Anterior cingulate cortex (tissue), 58 donors: Measurements from ENCODE around the gene MDM4.

Source experiments
- DNase-seq, 58 donors: peaks; one replicate each; lab custom pipeline; 2025; lab: John Stamatoyannopoulos, UW

The MDM4 gene

DNA sequence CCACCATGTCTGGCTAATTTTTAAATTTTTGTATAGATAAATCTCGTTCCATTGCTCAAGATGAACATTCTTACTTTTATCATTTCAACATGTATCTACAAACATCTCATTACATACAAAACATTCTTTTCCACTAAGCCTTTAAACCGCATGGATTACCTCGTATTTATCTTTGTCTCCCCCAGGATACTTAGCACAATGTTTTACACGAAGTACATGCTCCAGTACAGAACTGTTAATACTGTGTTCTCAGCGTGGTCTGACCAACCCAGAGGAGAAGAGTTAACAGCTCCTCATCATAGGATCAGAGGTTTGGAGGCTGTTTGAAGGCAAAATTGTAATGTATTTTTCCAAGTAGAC, 29.0 kb upstream of the MDM4 start:
- DNase-seq, result no peak

DNA sequence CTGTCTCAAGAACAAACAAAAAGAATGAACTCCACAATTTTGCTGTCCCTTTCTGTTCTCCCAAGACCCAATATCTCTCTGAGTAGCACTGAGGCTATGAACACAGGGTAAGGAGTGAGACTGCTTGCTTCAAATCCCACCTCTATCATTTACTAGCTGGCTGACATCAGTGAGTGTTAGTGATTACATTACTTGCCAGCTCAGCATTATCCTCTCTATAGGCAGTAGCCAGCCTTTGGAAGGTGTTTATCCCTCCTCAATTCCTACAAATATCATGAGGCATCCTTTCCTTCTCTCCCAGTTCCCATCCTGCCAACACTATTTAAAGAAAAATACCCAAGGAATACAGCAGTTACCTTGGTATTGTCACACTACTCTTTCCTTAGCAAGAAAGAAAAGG, 24.6 kb upstream of the MDM4 start:
- no peak for DNase-seq

DNA sequence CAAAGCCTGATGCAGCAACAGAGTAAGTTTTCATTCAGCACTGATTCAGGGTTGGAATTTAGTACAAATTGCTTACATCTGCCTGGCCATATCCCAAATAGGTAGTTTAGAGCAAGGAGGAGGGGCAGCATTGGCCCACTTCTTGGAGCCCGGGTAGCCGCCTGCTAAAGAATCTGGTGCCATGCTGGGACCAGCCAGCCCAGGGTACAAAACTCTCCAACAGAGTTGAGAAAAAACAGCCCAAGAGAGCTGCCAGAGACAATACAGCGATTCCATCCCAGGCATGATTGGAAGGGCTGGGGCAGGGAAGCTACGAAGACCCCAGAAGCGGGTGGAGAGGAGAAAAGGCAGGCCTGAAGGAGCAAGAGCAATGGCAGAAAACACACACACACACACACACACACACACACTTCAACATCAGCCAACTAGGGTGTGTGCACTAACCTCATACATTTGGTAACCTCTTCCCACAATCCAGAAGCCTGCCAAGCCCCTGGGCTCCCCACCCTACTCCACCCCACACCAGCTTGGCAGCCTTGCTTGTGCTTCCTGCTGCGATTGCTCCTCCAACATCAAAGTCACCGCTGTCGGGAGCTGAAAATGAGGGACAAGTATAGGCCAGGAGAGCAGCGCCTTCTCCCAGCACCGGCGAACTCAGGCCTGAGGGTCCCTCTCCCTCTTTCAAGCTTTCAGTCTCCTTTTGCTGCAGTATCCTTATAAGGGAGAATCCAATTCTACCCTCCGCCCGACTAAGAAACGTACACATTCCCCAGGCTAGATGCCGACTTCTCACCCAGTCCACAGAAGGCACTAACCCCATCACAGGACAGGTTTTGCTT, 22.8 kb upstream of the MDM4 start:
- peak in 17 of 58 donors; percentile 26 to 69 (median 53) for DNase-seq

DNA sequence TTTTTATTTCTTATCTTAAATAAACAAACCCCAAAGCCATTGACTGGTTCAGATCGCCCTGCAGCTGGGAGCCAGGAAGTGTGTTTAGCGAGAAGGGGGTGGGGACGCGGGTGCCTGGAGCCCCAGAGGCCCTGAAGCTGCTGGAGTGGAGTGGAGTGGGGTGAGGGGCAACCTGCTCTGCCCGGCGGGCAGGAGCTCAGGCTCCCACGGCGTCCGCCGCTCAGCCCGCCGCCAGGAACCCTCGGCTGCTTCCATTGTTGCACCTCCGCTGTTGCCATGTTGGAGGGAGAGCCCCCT, 22.3 kb upstream of the MDM4 start:
- DNase-seq, result peak in 42 of 58 donors; percentile 25 to 79 (median 62)

DNA sequence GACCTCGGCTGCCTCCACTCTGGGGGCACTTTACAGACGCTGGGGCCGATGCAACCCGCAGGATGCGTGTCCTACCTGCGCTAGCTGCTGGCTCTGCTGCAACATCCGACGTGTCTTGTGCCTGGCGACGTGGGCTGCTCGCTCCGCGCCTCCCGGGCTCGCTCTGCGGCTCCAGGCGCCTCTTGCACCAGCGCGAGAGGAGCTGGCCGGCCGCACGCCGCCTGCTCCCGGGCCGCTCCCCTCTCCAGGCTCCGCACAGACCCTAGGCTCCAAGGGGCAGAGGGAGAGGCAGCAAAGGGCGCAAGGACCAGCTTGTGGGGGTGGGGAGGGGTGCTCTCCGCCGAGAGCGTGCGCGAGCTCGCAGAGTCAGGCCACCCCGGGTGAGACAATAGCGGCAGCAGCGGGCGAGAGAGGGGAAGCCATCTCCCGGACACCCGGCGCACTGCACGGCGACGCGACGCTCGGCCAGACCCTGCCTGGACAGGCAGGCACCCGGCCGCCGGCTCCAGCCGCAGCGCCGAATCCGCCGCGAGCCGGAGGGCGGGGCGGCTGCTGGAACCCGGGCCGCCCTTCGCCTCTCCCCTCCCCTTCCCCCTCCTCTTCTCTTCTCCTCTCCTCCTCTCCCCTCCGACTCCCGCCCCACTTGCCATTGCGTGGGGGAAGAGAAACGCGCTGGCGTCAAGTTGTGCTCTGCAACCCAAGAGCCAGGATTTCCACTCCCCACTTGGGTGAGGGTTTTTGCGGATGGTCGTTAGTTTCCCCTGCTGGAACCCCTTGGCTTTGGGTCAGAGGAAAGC, 21.7 kb upstream of the MDM4 start, which contains the start of gene PIK3C2B:
Gene PIK3C2B (minus strand): TSS at position 525 of the 797 bp plus-strand sequence. CDS start 25,003 bp downstream, outside the sequence.
- DNase-seq, result peak in 55 of 58 donors; percentile 47 to 94 (median 80)

DNA sequence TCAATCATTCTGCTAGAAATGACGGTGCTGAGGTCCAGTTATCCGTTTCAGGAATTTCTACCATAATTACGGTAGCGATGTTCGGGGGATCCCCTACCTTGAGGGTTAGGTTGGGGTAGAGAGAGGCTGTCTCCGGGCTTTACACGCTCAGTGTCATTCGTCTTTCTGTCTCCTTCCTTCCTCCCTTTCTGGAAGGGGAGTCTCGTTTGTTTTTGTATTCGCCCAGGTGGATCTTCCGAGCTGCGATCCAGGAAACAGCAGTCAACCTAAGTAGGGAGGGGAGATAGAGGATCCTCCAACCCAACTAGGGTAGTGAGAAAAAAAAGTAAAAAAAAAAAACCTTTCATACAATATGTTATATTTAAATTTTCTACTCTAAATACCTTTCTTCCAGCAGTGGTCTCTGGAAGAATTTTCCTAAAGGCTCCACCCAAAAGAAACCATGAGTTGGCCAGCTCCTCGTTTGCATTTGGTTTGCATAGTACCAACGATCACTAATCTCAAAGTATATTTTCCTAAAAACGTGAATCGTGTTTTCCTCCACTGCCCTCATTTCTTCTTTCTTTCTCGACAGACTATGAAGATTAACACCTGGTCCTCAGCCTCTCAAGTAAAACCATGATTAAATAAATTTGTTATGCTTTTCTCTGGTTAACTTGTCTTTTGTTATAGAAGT, 21.0 kb upstream of the MDM4 start:
- DNase-seq, result no peak

DNA sequence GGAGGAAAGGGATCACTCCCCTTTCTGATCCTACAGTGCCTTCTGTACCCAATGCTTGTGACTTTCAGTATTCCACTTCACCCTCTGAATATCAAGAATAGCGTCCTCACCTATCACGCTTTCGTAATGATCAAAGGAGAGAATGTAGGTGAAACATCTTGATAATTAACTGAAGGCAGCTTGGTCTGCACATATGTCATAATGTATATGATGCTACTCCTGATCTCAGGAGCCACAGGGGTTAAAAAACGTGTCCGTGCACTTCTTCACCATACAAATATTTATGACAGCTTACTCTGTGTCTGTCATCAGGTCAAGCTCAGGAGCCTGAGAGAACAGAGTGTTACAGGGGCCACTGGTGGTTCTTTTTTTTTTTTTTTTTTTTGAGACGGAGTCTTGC, 20.4 kb upstream of the MDM4 start:
- no peak for DNase-seq

DNA sequence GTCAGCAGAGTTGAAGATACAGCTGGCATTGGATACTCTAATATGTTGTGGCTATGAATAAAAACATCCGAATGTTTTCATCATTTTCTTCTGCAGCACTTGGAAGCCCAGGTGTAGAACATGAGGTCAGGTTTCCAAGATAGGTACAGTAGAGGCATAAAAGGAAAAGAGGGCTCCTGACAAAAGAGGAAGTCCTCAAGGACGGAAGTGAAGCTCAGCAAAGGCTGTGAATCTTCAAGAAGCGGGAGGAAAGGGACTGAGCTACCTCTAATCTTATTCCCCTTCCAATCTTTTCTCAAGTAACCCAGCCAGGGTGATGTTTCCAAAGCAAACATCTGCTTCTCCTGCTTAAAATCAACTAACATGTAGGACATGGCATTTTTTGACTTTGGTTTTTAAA, 17.2 kb upstream of the MDM4 start:
- DNase-seq, result no peak

DNA sequence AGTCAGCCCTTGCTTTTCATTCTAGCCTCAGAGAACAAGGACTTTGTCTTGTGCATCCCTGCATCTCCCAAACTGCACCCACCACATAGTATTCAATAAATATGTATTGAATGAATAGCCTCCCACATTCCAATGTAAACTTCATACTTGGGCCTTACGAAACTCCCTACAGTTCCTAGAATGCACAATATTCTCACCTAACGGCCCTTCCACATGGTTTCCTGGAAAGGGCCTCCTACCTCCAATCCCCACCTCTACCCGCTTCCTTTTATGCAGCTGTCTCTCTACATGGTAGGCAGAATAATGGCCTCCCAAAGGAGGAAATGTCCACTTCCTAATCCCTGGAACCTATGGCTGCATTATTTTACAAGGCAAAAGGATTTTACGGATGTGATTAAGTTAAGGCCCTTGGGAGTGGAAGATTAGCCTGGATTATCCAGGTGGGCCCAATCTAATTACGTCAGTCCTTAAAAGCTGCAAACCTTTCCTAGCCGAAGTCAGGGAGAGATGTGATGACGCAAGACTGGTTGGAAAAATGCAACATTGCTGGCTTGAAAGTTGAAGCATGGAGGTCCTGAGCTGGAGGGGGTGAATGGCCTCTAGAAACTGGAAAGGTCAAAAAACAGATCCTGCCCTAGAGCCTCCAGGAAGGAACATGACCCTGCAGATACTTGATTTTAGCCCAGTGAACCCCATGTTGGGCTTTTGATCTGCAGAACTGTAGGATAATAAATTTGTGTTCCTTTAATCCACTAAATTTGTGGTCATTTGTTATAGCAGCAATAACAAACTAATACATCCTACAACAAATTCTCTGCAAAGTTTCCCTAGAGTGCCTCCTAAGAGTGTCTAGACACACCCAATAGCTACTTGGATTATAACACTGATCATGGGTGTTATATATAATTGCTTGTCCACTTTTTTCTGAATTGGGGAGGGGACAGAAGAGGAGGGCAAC, 16.4 kb upstream of the MDM4 start:
- DNase-seq, result no peak

DNA sequence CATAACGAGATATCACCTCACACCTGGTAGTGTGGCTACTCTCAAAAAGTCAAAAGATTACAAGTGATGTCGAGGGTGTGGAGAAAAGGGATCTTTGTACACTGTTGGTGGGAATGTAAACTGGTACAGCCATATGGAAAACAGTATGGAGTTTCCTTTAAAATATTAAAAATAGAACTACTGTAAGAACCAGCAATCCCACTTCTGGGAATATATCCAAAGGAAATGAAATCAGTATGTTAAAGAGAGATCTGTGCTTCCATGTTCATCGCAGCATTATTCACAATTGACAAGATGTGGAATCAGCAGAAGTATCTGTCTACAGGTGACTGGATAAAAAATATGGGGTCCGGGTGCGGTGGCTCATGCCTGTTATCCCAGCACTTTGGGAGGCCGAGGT, 14.0 kb upstream of the MDM4 start:
- DNase-seq, result no peak

DNA sequence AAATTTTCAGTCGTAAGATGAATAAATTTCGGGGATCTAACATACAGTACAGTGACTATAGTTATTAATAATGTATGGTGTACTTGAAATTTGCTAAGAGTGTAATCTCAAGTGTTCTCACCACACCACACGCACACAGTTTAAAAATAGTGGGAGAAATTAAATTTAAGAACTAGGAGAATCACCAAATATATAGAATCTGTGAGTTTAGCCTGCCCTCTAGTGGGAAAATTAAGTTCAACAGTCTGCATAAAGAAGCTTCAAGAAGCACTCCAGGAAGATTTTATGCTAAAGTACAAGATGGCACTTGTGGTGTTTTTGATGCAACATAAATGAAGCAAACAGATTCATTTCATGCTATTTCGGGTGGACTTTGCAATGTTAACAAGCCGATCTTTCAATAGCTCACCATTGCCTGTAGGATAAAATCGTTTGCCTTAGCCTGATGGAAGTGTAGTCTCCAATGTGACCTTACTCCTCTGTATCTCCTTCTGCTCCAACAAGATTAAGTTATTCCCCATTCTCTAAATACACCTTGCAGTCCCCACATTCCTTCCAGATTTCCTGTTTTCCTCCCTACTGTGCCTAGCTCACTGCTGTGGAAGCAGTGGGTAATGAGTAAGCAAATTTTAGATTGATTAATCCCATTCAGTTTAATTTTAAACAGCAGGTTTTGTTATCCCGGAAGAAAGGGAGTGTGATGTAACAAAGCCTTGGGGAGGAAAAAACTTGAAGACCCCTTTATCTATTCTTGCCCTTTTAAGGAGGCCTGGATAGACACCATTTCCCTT, 12.9 kb upstream of the MDM4 start:
- peak in 3 of 58 donors; percentile 16 to 71 (median 70) for DNase-seq

DNA sequence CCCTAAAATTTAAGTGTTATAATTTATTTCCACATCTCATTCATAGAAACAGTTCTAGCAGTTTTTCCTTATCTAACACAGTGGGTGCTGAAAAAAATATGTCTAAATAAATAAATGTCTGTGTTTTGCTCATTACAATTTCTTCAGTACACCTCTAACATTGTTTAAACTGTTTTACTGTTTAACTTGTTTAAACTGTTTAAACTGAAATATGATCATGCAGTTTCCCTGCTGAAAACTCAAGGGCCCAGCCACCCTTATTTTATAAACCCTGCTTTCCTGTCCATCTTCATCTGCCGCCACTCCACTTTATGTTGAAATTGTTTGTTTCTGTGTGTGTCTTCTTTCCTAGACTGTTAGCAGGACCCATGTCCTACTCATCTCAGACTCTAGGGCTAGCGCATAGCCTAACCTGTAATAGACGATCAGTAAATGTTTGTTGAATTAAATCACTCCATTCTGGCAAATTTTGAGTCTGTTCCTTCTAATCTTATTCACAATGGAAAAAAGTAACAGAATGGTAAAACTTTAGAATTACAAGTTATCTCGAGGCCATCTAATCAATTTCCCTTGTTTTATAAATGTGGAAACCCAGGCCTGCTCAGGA, 12.2 kb upstream of the MDM4 start:
- DNase-seq, result no peak

DNA sequence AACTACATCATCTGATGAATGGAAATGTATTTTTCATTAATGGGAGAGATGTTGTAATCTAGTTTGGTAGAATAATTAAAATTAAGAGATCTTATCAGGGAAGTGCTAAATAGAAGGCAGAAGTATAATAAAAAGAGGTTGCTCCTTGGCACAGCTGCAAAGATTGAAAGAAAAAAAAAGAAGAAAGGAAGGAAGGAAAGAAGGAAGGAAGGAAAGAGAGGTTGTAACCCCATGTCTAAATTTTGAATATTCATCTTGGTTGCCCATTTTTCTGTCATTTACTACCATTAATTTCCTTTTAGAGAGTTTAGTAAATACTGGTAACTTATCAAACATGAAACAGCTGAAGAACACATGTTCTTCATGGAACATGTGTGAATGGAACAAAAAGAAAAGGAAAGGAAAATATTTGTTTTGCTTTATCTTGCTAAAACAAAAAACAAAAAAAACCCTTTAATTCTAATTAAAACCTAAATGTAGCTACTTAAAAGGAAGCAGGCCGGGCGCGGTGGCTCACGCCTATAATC, 10.5 kb upstream of the MDM4 start:
- DNase-seq, result peak in 1 of 58 donors; percentile 23

DNA sequence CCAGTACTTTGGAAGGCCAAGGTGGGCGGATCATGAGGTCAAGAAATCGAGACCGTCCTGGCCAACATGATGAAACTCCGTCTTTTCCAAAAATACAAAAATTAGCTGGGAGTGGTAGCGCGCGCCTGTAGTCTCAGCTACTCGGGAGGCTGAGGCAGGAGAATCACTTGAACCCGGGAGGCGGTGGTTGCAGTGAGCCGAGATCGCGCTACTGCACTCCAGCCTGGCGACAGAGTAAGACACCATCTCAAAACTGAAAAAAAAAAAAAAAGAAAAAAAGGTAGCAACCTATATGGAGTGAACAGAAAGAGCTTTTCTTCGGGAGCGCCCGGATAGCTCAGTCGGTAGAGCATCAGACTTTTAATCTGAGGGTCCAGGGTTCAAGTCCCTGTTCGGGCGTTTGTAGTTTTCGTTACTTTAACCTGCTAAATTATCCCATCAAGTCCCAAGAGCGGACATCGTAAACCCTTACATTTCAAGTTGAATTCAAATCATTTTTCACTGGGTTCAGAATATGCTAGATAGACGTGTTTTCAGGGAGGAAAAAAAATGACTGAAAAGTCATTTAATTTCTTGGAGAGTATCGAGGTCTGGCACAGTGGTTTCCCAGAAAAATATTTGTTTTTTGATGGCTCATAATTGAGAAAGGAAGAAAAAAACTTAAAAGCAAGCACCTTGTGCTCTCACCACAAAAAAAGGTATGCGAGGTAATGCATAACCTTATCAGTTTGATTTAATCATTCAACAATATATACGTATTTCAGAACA, 9.8 kb upstream of the MDM4 start:
- peak in 46 of 58 donors; percentile 19 to 86 (median 54) for DNase-seq

DNA sequence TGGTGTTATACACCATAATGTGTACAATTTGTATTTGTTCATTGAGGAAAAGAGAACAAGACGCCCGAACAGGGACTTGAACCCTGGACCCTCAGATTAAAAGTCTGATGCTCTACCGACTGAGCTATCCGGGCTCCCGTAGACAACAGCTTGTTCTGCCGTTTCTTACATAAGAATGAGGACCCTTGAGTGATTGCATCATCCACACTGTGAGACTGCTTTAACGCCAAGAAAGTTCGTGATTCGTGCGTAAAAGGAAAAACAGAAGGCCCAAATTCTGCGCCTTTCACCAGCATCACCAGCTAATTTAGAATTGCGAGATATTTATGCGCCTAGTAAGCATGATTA, 9.3 kb upstream of the MDM4 start:
- peak in 56 of 58 donors; percentile 24 to 94 (median 76) for DNase-seq

DNA sequence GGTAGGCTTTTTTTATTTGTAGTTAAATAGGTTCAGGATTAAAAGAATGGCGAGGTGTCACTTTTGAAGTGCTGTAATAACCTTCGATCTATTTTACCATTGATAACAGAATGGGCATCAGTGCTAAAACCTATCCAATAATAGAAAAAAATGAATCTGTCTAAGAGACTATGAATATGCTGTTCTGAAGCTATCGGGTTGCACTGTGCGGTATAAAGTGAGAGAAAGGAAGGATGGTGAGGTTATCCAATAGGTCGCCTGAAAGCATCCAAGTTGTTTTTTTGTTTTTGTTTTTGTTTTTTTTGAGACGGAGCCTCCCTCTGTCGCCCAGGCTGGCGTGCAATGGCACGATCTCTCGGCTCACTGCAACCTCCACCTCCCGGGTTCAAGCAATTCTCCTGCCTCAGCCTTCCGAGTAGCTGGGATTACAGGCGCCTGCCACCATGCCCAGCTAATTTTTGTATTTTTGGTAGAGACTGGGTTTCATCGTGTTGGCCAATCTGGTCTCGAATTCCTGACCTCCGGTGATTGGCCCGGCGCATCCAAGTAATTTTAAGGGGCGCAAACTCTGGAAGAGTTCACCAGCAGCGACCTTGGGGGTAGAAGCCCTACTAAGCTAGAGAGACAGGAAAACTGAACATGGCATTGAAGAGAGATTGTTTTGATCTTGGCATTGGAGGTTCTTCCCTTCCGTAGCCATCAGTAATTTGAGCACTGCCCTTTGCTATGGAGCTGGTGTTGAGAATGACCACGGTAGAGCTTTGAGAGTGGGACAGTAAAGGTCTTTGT, 8.7 kb upstream of the MDM4 start:
- DNase-seq, result peak in 33 of 58 donors; percentile 11 to 74 (median 23)

DNA sequence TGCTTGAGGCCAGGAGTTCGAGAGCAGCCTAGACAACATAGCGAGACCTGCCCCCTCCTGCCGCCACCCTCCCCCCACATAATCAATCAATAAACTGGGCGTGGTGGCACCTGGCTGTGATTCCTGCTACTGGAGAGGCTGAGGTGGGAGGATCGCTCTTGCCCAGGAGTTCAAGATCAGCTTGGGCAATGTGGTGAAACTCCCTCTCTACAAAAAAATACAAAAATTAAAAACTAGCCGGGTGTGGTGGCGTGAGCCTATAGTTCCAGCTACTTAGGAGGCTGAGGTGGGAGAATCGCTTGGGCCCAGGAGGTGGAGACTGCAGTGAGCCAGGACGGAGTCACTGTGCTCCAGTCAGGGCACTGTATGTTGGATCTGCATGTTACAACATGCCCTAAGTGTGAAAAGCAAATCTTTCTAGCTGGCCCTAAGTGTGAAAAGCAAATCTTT, 7.0 kb upstream of the MDM4 start:
- DNase-seq, result no peak
